Activated CD4-positive, alpha-beta T cell treated with anti-CD3 and anti-CD28 coated beads, Interleukin-2, Interleukin-6, amounts not matched to agents 100 ng/mL and 50 ng/mL, durations not matched to agents 16 hours and 8 hours (primary cell): ENCODE measurements around the gene TRABD2B.

ENCODE experiments used
- DNase-seq: peaks from one replicate; pipeline ENCODE4 v3.0.0-alpha.2; 2020

TRABD2B gene

GRCh38 chr1:47843781-47844557, 153.2 kb downstream of the TRABD2B start:
- DNase-seq = no peak

DNA sequence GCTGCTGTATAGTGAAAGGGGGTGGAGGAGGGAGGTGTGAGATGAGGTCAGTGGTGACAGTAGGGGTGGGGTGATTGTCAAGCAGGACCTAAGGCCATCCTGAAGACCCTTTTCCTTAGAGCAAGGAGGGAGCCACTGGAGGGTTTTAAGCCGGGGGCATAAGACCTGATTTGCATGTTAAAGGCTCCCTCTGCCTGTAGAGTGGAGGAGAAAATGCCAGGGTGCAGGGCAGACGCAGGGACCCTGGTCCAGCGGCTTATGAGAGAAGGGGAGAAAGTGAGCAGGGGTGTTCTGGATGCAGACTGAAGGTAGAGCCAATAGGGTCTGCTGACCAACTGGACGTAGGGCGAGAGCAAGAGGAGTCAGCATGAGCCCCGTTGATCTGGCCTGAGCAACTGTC, 154.1 kb downstream of the TRABD2B start:
- no peak for DNase-seq

GRCh38 chr1:47842228-47842919, 154.8 kb downstream of the TRABD2B start:
- no peak for DNase-seq

GRCh38 chr1:47841356-47841755, 155.8 kb downstream of the TRABD2B start:
- no peak for DNase-seq

DNA sequence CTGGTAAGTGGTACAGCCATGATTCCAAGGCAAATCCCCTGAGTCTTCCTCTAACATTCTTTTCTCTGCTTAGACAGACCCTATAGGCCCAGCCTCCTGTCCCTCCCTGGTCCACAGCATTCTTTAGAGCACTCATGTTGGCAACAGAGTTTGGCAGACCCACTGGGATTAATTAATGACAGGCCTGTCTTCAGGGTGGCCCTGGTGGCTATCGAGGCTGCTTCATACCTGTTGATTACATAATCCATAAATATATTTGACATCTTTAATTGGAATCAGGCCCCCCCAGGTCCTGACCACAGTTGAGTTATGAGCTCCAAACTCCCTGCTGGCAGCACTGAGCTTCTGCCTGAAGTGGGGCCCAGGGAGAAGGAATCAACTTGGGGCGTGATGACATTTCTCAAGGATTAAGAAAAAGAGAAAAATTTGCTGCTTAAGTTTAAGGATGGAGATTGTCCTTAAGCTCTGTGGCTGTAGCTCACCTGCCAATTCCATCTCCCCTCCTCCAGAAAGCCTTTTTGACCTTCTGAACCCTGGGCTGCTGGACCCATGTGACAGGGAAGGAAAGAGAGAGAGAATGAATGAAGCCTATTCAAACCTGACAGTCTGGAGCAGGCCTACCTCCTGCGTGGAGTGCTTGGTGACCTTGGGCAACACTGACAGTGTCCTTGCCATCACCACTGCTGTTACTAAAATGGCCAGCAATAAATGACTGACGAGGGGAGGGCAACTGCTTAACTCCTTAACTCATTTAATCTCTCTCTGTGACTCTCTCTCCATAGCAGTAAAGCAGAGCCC, 156.6 kb downstream of the TRABD2B start:
- no peak for DNase-seq

- no peak for DNase-seq
Observed at GRCh38 chr1:47839433-47839760, 157.8 kb downstream of the TRABD2B start.

DNA sequence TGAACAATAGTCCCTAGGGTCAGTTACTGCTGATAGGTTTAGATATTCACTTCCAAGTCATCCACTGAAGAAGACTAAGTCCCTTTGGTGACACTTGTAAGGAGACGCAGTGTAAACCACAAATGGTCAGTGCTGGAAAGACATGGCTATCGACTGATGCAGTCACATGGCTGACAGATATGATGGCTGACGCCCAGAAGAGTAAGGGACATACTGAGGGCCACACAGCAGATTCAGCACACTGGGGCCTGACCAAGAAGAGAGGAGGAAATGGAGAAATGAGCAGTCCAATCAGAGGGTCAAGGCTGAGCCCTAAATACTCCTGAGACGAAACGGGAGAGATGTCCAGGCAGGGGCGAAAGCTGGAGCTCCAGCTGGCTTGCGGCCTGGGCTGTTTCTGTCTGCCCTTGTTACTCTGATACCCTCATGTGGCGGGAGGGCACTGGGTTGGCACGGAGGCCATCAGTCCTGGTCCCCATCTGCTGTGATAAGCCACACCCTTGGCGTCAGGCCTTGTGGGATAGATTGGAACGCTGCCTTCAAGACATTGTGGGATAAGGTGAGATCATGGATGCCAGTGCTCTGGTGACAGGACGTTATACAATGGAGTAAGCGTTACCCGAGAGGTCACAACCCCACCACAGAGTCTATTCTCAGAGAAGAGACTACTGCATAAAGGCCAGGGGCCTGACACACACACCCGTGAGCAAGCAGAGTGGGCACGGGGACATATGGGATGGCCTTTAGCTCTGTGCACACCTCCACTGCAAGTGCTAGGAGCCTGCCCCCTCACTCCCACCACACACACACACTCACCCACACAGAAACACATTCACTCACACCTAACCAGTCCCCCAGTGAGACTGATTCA, 158.4 kb downstream of the TRABD2B start:
- no peak for DNase-seq

- DNase-seq = no peak
Observed at GRCh38 chr1:47837866-47838561, 159.2 kb downstream of the TRABD2B start.

DNA sequence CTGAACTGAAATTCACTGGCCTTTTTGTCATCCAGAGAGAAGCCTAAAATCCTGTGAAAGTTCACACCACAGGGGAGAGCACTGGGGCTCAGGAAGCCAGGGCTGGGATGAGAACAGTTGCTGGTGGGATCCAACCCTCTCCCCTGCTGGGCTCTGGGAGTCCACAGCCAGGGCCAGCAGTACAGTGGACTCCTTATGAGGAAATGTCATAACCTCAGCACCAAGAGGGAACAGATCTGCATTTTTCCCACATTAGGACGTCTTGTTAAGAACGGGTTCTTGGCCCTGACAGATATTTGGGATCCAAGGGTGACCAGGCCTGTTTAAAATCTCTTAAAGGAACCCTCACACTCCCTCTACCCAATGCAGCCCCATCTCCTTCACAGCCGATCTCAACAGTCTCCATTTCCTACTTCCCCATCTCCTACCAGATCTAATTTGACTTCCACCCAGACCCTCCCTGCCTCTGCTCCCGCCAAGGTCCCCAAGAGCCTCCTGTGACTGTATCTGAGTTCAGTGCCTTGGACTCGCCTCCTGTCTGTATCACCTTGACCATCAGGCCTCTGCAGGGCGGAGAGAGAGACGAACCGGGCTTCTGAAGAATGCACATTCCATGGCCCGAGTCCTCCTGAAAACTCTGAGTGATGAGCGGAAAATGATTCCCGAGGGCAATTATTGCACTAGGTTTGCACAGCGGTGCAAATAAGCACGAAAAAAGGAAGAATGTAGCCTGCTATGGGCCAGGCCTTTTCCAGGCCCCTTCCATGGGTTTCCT, 159.9 kb downstream of the TRABD2B start:
- DNase-seq = no peak

GRCh38 chr1:47835409-47835808, 161.8 kb downstream of the TRABD2B start:
- no peak for DNase-seq

DNA sequence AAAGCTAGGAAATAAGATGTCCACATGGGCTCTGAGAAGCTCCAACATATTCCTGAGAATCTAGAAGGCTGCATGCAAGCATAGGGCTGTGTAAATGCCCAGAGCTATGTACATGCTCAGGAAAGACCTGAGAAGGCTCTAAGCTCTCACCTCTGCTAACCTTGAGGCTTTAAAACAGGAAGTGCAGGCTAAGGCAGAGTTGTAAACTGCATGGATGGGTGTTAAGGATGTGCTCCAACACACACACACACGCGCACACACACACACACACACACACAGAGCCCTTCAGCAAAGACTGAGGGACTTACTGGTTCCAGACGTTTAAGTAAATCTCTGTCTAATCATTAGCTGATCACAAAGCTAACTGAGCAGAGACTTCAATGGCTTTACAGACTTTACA, 162.9 kb downstream of the TRABD2B start:
- DNase-seq = no peak

- no peak for DNase-seq
Observed at GRCh38 chr1:47830641-47831333, 166.4 kb downstream of the TRABD2B start.

GRCh38 chr1:47830021-47830420, 167.2 kb downstream of the TRABD2B start:
- no peak for DNase-seq

DNA sequence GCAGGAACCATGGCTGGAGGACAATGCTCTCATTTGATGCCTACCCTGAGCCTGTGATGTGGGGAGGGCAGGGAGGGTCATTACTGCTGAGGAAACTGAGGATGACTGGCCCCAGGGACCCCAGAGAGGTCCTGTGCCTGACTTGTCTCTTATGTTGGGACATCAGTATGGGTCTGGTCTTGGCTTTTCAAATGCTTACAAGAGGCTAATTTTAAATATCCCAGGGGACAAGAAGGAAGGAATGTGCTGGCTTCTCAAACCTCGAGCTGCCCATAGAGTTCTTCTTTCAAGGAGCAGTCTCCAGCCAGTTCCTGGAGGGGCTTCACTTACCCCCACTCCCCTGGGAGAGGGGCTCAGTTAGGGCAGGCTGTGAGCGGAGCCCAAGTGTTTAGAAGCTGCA, 168.2 kb downstream of the TRABD2B start:
- no peak for DNase-seq

- DNase-seq = no peak
Observed at GRCh38 chr1:47827109-47827508, 170.1 kb downstream of the TRABD2B start.

DNA sequence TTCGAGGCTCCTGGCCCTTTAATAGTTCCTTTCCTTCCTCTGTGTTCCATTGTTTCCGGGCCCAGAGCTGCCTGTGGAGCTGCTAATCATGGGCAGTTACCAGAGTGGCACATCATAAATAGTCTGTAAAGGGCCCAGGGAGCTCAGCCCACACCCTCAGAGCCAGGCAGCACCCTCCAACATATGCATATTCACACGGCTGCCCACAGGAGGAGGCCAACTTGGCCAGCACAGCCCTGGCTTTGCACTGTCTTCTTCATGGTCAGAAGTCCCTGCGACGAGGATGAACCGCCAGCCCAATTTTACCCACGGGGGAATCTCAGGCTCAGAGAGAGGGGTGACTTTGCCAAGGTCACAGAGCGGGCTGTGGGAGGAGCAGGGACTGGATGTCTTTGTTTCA, 172.5 kb downstream of the TRABD2B start:
- no peak for DNase-seq

GRCh38 chr1:47824297-47824696, 172.9 kb downstream of the TRABD2B start:
- DNase-seq = no peak

DNA sequence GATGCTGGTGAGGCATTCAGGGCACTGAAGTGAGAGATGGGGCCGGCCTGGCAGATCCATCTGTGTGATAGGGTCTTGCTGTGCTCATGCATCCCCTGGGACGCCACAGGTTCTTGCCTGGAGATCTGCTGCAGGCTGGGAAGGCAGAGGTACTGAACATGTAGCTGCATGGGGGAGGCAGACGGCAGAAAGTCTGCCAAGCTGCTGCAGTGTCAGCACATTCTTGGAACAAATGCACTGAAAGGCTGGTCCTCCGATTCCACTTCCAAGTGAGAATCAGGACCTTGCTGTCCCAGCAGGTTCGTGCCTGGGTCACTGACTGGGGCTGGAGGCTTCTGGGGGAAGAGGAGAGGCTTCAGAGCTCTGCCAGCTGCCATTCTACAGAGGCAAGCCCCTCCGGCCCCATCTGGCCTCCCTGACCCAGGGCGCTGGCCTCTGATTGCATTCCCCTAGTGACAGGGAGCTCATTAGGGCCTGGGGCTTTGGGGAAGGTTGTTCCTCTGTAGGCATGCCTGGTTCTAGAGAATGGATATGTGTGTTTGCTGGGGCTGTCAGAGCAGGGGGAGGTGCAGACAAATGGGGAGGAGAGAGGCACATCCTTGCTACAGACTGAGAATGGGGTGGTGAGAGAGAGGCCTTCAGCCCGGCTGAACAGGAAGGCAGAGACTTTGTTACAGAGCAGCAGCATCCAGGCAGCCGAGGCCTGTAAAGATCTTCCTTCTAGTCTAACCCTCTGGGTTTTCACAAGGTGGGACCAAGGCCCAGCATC, 174.0 kb downstream of the TRABD2B start:
- no peak for DNase-seq

GRCh38 chr1:47821760-47822159, 175.4 kb downstream of the TRABD2B start:
- DNase-seq = no peak

- DNase-seq = no peak
Observed at GRCh38 chr1:47819574-47819888, 177.7 kb downstream of the TRABD2B start.
